ENCODE data around the gene GAMT.

GAMT gene

DNA sequence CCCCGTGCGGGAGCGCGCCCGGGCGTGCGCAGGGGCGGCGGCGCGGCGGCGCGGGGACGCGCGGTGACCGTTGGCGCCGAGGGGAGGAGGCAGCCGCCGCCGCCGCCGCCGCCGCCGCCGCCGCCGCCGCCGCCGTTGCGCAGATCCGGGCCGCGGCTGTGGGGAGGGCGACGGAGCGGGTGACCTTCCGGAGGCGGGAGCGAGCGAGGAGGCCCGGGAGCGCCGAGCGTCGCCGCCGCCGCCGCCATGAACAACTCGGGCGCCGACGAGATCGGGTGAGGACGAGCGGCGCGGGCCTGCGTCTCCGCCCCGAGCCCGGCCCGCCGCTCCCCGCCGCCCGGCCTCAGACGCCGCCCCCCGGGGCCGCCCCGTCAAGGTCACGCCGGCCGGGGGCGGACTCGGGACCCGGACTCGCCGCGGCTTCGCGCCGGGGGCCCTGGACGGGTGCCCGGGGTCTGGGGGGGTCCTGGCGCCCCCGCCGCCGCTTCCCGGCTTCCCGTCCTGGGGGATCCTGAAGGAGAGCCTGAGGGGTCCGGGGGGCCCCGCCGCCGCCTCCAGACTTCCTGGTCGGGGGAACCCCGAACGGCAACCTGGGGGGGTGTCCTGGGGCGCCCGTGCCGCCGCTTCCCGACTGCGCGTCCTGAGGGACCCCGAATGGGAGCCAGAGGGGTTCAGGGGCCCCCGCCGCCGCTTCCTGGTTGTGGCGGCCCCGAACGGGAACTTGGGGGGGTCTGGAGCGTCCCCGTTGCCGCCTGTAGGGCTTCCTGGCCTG lies 6.4 kb upstream of the GAMT start, which contains the start of gene DAZAP1:
Gene DAZAP1, plus strand, starts transcription at position 59 of the 772 bp plus-strand sequence. Its CDS starts 188 bp downstream, at position 247.
- Mint-ChIP-seq H3K4me3 (peak within 1 kb of the TSS; percentile 92 to 94), H3K27ac (peak within 1 kb of the TSS; percentile 86), H3K36me3 (peaks cover 16 to 24% of the 10 kb centered on the region in 2 donors), H3K4me1 (peaks cover 39 to 54% of the 10 kb centered on the region in 2 donors), H3K9me3 (no peaks in the 10 kb centered on the region), H3K27me3 (peaks cover 6 to 9% of the 10 kb centered on the region in 2 donors)
- peak; percentile 37 for DNase-seq
- ATAC-seq (replicated peaks) = peak; percentile 0 to 1

DNA sequence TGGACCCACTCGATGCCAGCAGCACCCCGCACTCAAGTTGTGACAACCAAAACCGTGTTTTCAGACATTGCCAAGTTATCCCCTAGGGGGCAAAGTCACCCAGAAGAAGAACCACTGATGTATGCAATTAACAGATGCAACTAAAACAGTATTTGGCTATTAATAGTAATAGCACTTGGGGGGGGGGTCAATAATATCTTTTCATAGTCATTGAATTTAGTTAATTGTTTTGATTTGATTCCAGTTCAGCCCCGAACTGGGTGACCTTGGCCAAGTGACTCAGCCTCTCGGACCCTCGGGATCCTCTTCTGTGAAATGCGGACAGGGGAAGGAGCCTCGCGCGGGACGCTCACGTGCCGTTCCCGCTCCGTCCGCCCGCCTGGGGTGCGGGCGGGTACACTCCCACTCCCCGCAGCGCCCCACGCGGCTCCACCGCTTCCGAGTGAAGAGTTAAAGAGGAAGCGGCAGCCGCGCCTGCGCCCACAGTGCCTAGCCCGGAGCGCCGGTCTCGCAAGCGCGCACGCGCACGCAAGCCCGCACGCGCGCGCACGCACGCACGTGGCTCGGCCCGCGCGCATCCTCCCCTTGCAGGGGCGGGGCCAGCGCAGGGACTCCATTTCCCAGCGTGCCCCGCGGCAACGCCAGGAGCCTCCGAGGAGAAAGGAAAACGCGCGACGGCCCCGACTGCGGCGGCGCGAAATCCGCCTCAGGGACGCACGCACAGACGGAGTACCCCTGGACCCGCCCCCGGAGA lies 5.6 kb upstream of the GAMT start:
- peak; percentile 83 to 87 for ATAC-seq (replicated peaks)
- no peaks in the 10 kb centered on the region for H3K9me3 Mint-ChIP-seq
- H3K27me3 Mint-ChIP-seq = peaks cover 9 to 13% of the 10 kb centered on the region in 2 donors
- peak overlapping the region; percentile 81 to 84 for H3K4me3 Mint-ChIP-seq
- peaks cover 41 to 55% of the 10 kb centered on the region in 2 donors for H3K4me1 Mint-ChIP-seq
- peak; percentile 100 for DNase-seq
- peaks cover 16 to 23% of the 10 kb centered on the region in 2 donors for H3K36me3 Mint-ChIP-seq
- H3K27ac Mint-ChIP-seq = peak overlapping the region; percentile 86

- DNase-seq = no peak
- H3K36me3 Mint-ChIP-seq = peaks cover 3 to 8% of the 10 kb centered on the region in 2 donors
- H3K27me3 Mint-ChIP-seq = peaks cover 9 to 13% of the 10 kb centered on the region in 2 donors
- no peak for ATAC-seq (replicated peaks)
- peaks cover 17 to 29% of the 10 kb centered on the region in 2 donors for H3K4me1 Mint-ChIP-seq
- H3K9me3 Mint-ChIP-seq = no peaks in the 10 kb centered on the region
- H3K4me3 Mint-ChIP-seq = peak overlapping the region; percentile 60 to 70
- peak overlapping the region; percentile 60 for H3K27ac Mint-ChIP-seq
Measured at GRCh38 chr19:1402411-1403070, 1.2 kb upstream of the GAMT start.

- Mint-ChIP-seq H3K4me3 (peak overlapping the region; percentile 37 to 39), H3K36me3 (peaks cover 7 to 8% of the 10 kb centered on the region in 2 donors), H3K27ac (no peak overlapping the region), H3K27me3 (peaks cover 9 to 13% of the 10 kb centered on the region in 2 donors), H3K4me1 (peaks cover 17 to 29% of the 10 kb centered on the region in 2 donors), H3K9me3 (no peaks in the 10 kb centered on the region)
- DNase-seq (no peak), ATAC-seq (replicated peaks) (no peak)
Measured at GRCh38 chr19:1401889-1402217, 511 bp upstream of the GAMT start.

DNA sequence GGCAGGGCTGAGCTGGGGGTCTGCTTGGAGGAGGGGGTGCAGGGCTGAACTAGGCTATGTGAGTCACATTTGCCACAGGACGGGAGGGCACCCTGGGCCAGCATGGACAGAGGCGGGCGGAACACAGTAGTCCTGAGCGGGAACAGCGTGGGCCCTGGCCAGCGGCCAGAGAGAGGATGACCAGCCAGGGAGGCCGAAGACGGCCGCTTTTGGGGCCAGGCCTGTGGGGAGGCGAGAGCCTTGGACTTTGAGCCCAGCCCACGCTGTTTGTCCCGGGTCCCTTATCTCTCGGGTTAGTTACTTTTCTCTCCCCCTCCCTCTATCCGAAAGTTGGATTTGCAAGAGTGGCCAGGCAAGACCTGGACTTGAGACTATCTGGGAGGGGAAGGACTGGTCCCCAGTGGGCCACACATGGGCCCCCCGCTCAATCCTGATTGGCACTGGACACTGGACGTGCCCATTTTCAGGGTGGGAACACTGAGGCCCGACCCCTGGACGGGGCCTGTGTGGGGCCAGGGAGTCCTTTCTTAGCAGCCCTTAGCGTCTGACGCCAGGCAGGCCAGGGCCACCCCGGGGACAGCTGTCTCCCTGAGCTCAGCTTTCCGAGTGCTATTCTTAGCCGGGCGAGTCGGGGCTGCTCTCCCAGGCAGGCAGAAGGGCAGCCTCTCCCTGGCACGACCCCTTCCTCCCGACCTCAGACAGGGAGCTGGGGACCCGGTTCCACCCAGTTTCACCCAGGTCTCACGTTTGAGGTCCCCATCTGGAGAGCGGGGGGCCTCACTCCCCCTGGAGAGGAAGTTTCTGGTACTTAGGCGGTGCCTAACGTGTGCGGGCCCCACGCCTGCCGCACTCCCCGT lies 833 bp downstream of the GAMT start:
- no peaks in the 10 kb centered on the region for H3K9me3 Mint-ChIP-seq
- peak; percentile 42 to 45 for ATAC-seq (replicated peaks)
- peaks cover 7 to 14% of the 10 kb centered on the region in 2 donors for H3K36me3 Mint-ChIP-seq
- H3K4me3 Mint-ChIP-seq = peak overlapping the region; percentile 70 to 75
- DNase-seq = no peak
- H3K4me1 Mint-ChIP-seq = peaks cover 14 to 32% of the 10 kb centered on the region in 2 donors
- H3K27me3 Mint-ChIP-seq = peaks cover 9 to 13% of the 10 kb centered on the region in 2 donors
- H3K27ac Mint-ChIP-seq = no peak overlapping the region

GRCh38 chr19:1399745-1400144 lies 1.6 kb downstream of the GAMT start:
- peaks cover 9 to 13% of the 10 kb centered on the region in 2 donors for H3K27me3 Mint-ChIP-seq

GRCh38 chr19:1399079-1399478 lies 2.3 kb downstream of the GAMT start:
- Mint-ChIP-seq H3K36me3 (peaks cover 12 to 18% of the 10 kb centered on the region in 2 donors), H3K9me3 (no peaks in the 10 kb centered on the region), H3K27me3 (peaks cover 6 to 13% of the 10 kb centered on the region in 2 donors), H3K4me1 (peaks cover 13 to 32% of the 10 kb centered on the region in 2 donors), H3K27ac (no peak overlapping the region), H3K4me3 (peak overlapping the region in 1 of 2 donors; percentile 53)
- DNase-seq = no peak
- no peak for ATAC-seq (replicated peaks)

More at GRCh38 chr19:1399745-1400144, 1.6 kb downstream of the GAMT start:
- no peak for DNase-seq
- Mint-ChIP-seq H3K9me3 (no peaks in the 10 kb centered on the region), H3K36me3 (peaks cover 10 to 15% of the 10 kb centered on the region in 2 donors), H3K27ac (no peak overlapping the region), H3K4me1 (peaks cover 14 to 32% of the 10 kb centered on the region in 2 donors), H3K4me3 (no peak overlapping the region)
- no peak for ATAC-seq (replicated peaks)

DNA sequence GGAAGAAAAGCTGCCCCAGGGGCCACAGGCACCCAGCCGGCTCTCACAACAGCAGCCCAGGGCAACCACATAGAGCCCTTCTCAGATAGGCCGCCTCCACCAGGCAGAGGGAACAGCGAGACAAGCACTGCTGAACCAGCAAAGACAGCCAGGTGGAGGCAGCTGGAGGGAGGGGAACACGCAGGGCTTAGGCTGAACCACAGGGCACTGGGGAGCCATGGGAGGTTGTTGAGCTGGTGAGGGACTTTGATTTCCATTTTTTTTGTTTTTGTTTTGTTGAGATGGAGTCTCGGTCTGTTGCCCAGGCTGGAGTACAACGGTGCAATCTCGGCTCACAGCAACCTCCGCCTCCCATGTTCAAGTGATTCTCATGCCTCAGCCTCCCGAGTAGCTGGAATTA lies 3.5 kb downstream of the GAMT start:
- ATAC-seq (replicated peaks) = no peak
- H3K9me3 Mint-ChIP-seq = no peaks in the 10 kb centered on the region
- no peak overlapping the region for H3K27ac Mint-ChIP-seq
- peaks cover 9 to 24% of the 10 kb centered on the region in 2 donors for H3K4me1 Mint-ChIP-seq
- H3K27me3 Mint-ChIP-seq = peaks cover 5% of the 10 kb centered on the region in 2 donors
- H3K36me3 Mint-ChIP-seq = peaks cover 14 to 26% of the 10 kb centered on the region in 2 donors
- H3K4me3 Mint-ChIP-seq = peak overlapping the region in 1 of 2 donors; percentile 11
- DNase-seq = no peak

DNA sequence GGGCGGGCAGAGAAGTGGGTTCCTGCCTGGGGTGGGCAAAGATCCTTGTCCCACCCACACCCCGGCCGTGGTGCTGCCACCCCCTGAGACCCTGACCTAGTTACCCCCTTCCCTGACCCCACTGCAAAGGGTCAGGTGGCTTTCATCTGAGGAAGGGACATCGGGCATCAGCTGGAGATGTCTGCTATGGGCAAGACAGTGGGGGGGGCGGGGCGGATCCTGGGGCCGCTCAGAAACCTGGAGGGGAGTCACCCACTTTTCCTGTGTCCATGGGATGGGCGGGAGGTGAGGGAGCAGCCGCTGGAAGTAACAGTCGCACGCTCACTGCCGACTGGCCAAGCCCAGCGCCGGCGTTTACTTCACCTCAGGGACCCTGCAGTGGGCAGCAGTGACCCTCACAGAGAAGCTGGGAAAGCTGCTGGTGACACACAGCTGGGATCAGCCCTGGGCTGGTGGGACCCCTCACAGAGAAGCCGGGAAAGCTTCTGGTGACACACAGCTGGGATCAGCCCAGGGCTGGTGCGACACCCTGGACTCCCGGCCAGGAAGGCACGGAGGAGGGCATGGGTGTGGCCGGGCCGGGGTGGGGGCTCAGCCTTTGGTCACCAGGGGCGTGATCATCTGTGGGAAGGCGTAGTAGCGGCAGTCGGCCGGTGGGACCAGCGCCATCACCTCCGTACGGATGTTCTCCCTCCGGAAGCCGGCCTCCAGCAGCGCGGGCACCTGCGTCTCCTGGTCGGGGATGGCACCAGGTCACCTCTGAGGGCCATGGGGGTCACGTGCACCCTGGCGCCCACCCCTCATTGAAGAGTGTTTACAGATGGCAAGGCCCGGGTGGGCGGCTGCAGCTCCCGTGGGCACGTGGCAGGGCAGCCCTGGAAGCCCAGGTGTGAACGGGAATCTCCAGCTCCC lies 4.3 kb downstream of the GAMT start:
- no peak for ATAC-seq (replicated peaks)
- H3K4me3 Mint-ChIP-seq = peak overlapping the region in 1 of 2 donors; percentile 11

GRCh38 chr19:1396019-1396767 lies 5.1 kb downstream of the GAMT start:
- no peaks in the 10 kb centered on the region for H3K9me3 Mint-ChIP-seq
- peak overlapping the region; percentile 81 for H3K27ac Mint-ChIP-seq
- H3K4me3 Mint-ChIP-seq = no peak overlapping the region
- H3K27me3 Mint-ChIP-seq = no peaks in the 10 kb centered on the region
- DNase-seq (no peak), ATAC-seq (replicated peaks) (peak in 1 of 2 donors; percentile 15)
- H3K4me1 Mint-ChIP-seq = peaks cover 4 to 16% of the 10 kb centered on the region in 2 donors
- peaks cover 19 to 33% of the 10 kb centered on the region in 2 donors for H3K36me3 Mint-ChIP-seq

More for the DNA sequence above, 4.3 kb downstream of the GAMT start:
- Mint-ChIP-seq H3K36me3 (peaks cover 18 to 31% of the 10 kb centered on the region in 2 donors), H3K27me3 (no peaks in the 10 kb centered on the region), H3K9me3 (no peaks in the 10 kb centered on the region), H3K4me1 (peaks cover 4 to 16% of the 10 kb centered on the region in 2 donors), H3K27ac (no peak overlapping the region)
- no peak for DNase-seq

DNA sequence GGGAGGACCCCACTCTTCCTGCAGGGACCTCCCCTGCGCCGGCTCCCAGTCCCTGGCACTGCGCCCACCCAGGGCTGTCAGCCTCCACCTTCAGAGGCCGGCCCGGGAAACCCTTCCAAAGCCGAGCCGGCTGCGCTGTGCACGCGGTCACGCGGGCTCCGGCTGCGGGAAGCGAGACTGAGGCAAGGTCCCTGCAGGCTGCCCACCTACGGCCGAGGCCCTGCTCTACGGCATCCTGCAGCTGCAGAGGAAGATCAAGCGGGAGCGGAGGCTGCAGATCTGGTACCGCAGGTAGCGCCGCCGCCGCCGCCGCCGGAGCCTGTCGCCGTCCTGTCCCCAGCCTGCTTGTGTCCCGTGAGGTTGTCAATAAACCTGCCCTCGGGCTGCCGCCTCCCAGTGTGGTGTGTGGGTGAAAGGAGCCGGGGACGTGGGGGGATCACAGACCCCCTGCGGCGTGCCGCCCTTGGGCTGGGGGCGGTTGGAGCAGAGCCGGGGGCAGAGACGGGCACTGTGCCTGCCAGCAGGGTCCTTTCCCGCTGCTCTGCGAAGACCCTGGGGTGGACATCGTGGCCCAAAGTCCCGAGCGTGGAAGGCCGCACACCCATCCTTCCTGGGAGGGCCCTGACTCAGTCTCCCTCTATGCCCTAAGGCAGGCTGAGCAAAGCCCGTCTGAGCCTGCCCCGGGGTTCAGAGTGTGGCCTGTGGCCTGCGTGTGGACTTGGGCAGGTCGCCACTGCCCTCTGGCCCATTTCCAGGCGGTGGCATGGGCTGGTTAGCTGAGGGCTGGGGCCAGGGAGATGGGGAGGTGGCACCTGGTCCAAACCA lies 5.9 kb downstream of the GAMT start:
- H3K9me3 Mint-ChIP-seq = no peaks in the 10 kb centered on the region
- no peak overlapping the region for H3K4me3 Mint-ChIP-seq
- H3K36me3 Mint-ChIP-seq = peaks cover 23 to 41% of the 10 kb centered on the region in 2 donors
- H3K4me1 Mint-ChIP-seq = peaks cover 4 to 12% of the 10 kb centered on the region in 2 donors
- no peak for DNase-seq
- ATAC-seq (replicated peaks) = no peak
- no peaks in the 10 kb centered on the region for H3K27me3 Mint-ChIP-seq
- no peak overlapping the region for H3K27ac Mint-ChIP-seq

Data from stimulated activated naive B cell treated with anti-CD40 and anti-IgM and Interleukin-4, amounts not matched to agents 10 μg/mL and 1 μg/mL and 100 μg/mL, for 72 hours (primary cell).